HepG2 (cell line): ENCODE data around the gene DPCD. TPM values are rescaled to one million over a fixed set of nuclear protein-coding genes. Genes with fewer than 3 reads are reported as not detected.

Experiments
- GZF1 ChIP-seq: sonication (generic); formaldehyde crosslinking; IDR thresholded peaks from 2 replicates; pipeline ENCODE4 v1.5.1; 2020; ENCODE audit warnings: mild to moderate bottlenecking, missing genetic modification reagents
- KMT2B ChIP-seq: IDR thresholded peaks from 2 replicates; pipeline ENCODE4 v1.6.1; 2016; ENCODE audit warnings: missing genetic modification reagents, missing compliant biosample characterization
- MTF2 ChIP-seq: sonication (generic); formaldehyde crosslinking; IDR thresholded peaks from 2 replicates; pipeline ENCODE4 v1.5.0; 2020; ENCODE audit warnings: missing genetic modification reagents, borderline replicate concordance
- RFX1 ChIP-seq: fragments of 450-650 bp; IDR thresholded peaks from 2 replicates; pipeline ENCODE4 v1.6.1; 2017
- ZFP82 ChIP-seq: sonication (generic); formaldehyde crosslinking; IDR thresholded peaks from 2 replicates; pipeline ENCODE4 v1.5.1; 2020; ENCODE audit warnings: mild to moderate bottlenecking, missing genetic modification reagents, borderline replicate concordance
- ZFX ChIP-seq: sonication (generic); formaldehyde crosslinking; IDR thresholded peaks from 2 replicates; pipeline ENCODE4 v1.4.0; 2020; ENCODE audit warnings: mild to moderate bottlenecking, low read depth, missing genetic modification reagents, moderate library complexity
- ZNF207 ChIP-seq: fragments of 450-650 bp; IDR thresholded peaks from 2 replicates; pipeline ENCODE4 v1.6.1; 2016; ENCODE audit warnings: antibody characterized with exemption, borderline replicate concordance
- ZNF263 ChIP-seq: sonication (generic); formaldehyde crosslinking; IDR thresholded peaks from 2 replicates; pipeline ENCODE4 v1.4.0; 2020; ENCODE audit warnings: missing genetic modification reagents
- ZNF652 ChIP-seq: IDR thresholded peaks from 2 replicates; pipeline ENCODE4 v1.6.1; 2016; ENCODE audit warnings: low read depth, borderline replicate concordance
- ZNF724P ChIP-seq: sonication (generic); formaldehyde crosslinking; IDR thresholded peaks from 2 replicates; pipeline ENCODE4 v1.8.0; 2022; ENCODE audit warnings: missing genetic modification reagents, borderline replicate concordance
- ZNF816 ChIP-seq: sonication (generic); formaldehyde crosslinking; IDR thresholded peaks from 2 replicates; pipeline ENCODE4 v1.8.0; 2022; ENCODE audit warnings: missing genetic modification reagents, mild to moderate bottlenecking, borderline replicate concordance
- ZNF883 ChIP-seq: sonication (generic); formaldehyde crosslinking; IDR thresholded peaks from 2 replicates; pipeline ENCODE4 v1.5.1; 2020; ENCODE audit warnings: mild to moderate bottlenecking, missing genetic modification reagents; ENCODE audit errors: not compliant biosample characterization
- ZSCAN21 ChIP-seq: sonication (generic); formaldehyde crosslinking; IDR thresholded peaks from 2 replicates; pipeline ENCODE4 v1.8.0; 2022; ENCODE audit warnings: mild to moderate bottlenecking, missing genetic modification reagents, moderate library complexity, borderline replicate concordance
- polyA plus RNA-seq, 8 experiments: library from polyadenylated mRNA; depleted of rRNA in 3 of 8; stranded (reverse) in 7 of 8; unstranded in 1 of 8; fragments of >200 nt; fragmentation: Illumina TruSeq in 4 of 8; extraction: Trizol in 4 of 8; gene quantifications; 2 replicates each; pipeline versions ENCODE4 v1.2.1 to v1.2.3, GENCODE V29; 2011 to 2016; ENCODE audit warnings: low read depth in 4 of 8, missing spikeins in 1 of 8, mixed read lengths in 1 of 8; ENCODE audit not compliant: insufficient read depth in 1 of 8
- total RNA-seq, 5 experiments: library from RNA; depleted of rRNA; stranded (reverse); fragments of >200 nt; fragmentation: Illumina TruSeq; extraction: Trizol; gene quantifications; 2 replicates each; pipeline ENCODE4 v1.2.3, GENCODE V29; 2016; ENCODE audit warnings: low read depth in 1 of 5
- TF ChIP-seq, protein P1 (sequence below): sonication (generic); formaldehyde crosslinking; IDR thresholded peaks from 2 replicates; pipeline ENCODE4 v1.5.0; 2020; ENCODE audit warnings: mild to moderate bottlenecking, missing genetic modification reagents, borderline replicate concordance
- TF ChIP-seq, protein P2 (sequence below): sonication (generic); formaldehyde crosslinking; IDR thresholded peaks from 2 replicates; pipeline ENCODE4 v1.5.1; 2020; ENCODE audit warnings: missing genetic modification reagents, mild to moderate bottlenecking, borderline replicate concordance
- TF ChIP-seq, protein P3 (sequence below): sonication (generic); formaldehyde crosslinking; IDR thresholded peaks from 2 replicates; pipeline ENCODE4 v1.4.0; 2020; ENCODE audit warnings: missing genetic modification reagents
- TF ChIP-seq, protein P4 (sequence below): fragments of 450-650 bp; IDR thresholded peaks from 2 replicates; pipeline ENCODE4 v1.6.1; 2017
- TF ChIP-seq, protein P5 (sequence below): IDR thresholded peaks from 2 replicates; pipeline ENCODE4 v1.4.0; 2020; ENCODE audit warnings: mild to moderate bottlenecking, missing genetic modification reagents

The DPCD gene
- total and polyA plus RNA-seq, 2 of the 13 experiments (the other 11 are each of a cell fraction or from before 2014, with no cell fraction given): 25.2 to 27.0 TPM

DNA sequence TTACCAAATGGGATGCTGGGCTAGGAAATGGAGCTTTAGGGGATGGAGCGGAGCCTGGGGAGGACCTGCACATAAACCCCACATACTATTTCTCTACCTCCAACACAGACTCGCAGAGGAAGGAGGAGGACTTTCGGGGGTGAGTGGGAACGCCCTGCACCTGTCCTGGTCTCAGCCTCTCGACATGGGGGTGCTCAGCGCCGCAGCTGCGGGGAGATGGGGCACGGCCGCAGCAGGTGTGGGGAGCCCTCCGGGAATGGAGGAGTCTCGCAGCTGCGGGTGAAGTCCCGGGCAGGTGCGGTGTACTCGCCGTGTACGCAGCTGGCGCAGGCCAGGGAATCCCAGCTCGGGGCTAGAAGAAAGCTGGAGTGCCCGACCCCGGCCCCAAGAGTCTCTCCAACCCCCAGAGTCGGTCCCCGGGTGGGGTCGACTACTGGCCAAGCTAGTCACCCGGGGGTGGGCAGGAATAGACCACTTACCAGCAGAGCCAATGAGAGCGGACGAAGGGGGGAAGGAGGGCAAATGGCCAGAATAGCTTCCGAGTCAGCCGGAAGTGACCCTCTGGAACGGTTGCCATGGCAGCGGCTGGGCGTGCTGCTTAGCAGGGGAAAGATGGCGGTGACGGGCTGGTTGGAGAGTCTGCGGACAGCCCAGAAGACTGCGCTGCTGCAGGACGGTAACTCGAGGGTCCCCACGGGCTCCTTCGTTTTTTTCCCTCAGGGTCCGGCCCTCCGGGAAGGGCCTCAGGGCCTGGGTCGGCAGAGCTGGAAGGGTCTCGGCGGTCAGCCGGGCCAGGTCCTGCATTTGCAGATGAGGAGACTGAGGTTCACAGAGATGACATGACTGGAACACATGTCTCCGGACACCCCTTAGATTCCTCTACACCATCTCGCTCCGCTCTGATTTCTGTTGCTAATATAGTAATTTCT, at the start of gene DPCD, which contains the start of gene POLL (continued):
- TF ChIP-seq, protein P1, sequence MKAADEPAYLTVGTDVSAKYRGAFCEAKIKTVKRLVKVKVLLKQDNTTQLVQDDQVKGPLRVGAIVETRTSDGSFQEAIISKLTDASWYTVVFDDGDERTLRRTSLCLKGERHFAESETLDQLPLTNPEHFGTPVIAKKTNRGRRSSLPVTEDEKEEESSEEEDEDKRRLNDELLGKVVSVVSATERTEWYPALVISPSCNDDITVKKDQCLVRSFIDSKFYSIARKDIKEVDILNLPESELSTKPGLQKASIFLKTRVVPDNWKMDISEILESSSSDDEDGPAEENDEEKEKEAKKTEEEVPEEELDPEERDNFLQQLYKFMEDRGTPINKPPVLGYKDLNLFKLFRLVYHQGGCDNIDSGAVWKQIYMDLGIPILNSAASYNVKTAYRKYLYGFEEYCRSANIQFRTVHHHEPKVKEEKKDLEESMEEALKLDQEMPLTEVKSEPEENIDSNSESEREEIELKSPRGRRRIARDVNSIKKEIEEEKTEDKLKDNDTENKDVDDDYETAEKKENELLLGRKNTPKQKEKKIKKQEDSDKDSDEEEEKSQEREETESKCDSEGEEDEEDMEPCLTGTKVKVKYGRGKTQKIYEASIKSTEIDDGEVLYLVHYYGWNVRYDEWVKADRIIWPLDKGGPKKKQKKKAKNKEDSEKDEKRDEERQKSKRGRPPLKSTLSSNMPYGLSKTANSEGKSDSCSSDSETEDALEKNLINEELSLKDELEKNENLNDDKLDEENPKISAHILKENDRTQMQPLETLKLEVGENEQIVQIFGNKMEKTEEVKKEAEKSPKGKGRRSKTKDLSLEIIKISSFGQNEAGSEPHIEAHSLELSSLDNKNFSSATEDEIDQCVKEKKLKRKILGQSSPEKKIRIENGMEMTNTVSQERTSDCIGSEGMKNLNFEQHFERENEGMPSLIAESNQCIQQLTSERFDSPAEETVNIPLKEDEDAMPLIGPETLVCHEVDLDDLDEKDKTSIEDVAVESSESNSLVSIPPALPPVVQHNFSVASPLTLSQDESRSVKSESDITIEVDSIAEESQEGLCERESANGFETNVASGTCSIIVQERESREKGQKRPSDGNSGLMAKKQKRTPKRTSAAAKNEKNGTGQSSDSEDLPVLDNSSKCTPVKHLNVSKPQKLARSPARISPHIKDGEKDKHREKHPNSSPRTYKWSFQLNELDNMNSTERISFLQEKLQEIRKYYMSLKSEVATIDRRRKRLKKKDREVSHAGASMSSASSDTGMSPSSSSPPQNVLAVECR (CRISPR knock-in tag): peak; percentile 98
- TF ChIP-seq, protein P2, sequence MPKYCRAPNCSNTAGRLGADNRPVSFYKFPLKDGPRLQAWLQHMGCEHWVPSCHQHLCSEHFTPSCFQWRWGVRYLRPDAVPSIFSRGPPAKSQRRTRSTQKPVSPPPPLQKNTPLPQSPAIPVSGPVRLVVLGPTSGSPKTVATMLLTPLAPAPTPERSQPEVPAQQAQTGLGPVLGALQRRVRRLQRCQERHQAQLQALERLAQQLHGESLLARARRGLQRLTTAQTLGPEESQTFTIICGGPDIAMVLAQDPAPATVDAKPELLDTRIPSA (CRISPR knock-in tag): 0 out of 2 replicates have a peak, but pooled peaks have one; percentile 11
- TF ChIP-seq ZNF263 (CRISPR knock-in tag) (peak; percentile 76), ZFX (CRISPR knock-in tag) (peak; percentile 76), ZNF816 (CRISPR knock-in tag) (no peak), ZNF207 (no peak), ZNF883 (CRISPR knock-in tag) (peak; percentile 44), ZNF652 (CRISPR knock-in tag) (no peak), ZSCAN21 (CRISPR knock-in tag) (no peak; the same call in 1 of the 2 replicates), RFX1 (peak; percentile 94), MTF2 (CRISPR knock-in tag) (no peak), ZFP82 (CRISPR knock-in tag) (peak; percentile 89), GZF1 (CRISPR knock-in tag) (0 out of 2 replicates have a peak, but pooled peaks have one; percentile 46), ZNF724P (CRISPR knock-in tag) (no peak), KMT2B (CRISPR knock-in tag) (peak; percentile 87)
- TF ChIP-seq, protein P3, sequence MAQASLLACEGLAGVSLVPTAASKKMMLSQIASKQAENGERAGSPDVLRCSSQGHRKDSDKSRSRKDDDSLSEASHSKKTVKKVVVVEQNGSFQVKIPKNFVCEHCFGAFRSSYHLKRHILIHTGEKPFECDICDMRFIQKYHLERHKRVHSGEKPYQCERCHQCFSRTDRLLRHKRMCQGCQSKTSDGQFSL (CRISPR knock-in tag): 0 out of 2 replicates have a peak, but pooled peaks have one; percentile 36
- TF ChIP-seq, protein P4, sequence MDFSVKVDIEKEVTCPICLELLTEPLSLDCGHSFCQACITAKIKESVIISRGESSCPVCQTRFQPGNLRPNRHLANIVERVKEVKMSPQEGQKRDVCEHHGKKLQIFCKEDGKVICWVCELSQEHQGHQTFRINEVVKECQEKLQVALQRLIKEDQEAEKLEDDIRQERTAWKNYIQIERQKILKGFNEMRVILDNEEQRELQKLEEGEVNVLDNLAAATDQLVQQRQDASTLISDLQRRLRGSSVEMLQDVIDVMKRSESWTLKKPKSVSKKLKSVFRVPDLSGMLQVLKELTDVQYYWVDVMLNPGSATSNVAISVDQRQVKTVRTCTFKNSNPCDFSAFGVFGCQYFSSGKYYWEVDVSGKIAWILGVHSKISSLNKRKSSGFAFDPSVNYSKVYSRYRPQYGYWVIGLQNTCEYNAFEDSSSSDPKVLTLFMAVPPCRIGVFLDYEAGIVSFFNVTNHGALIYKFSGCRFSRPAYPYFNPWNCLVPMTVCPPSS: no peak
- TF ChIP-seq, protein P5, sequence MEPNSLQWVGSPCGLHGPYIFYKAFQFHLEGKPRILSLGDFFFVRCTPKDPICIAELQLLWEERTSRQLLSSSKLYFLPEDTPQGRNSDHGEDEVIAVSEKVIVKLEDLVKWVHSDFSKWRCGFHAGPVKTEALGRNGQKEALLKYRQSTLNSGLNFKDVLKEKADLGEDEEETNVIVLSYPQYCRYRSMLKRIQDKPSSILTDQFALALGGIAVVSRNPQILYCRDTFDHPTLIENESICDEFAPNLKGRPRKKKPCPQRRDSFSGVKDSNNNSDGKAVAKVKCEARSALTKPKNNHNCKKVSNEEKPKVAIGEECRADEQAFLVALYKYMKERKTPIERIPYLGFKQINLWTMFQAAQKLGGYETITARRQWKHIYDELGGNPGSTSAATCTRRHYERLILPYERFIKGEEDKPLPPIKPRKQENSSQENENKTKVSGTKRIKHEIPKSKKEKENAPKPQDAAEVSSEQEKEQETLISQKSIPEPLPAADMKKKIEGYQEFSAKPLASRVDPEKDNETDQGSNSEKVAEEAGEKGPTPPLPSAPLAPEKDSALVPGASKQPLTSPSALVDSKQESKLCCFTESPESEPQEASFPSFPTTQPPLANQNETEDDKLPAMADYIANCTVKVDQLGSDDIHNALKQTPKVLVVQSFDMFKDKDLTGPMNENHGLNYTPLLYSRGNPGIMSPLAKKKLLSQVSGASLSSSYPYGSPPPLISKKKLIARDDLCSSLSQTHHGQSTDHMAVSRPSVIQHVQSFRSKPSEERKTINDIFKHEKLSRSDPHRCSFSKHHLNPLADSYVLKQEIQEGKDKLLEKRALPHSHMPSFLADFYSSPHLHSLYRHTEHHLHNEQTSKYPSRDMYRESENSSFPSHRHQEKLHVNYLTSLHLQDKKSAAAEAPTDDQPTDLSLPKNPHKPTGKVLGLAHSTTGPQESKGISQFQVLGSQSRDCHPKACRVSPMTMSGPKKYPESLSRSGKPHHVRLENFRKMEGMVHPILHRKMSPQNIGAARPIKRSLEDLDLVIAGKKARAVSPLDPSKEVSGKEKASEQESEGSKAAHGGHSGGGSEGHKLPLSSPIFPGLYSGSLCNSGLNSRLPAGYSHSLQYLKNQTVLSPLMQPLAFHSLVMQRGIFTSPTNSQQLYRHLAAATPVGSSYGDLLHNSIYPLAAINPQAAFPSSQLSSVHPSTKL: 0 out of 2 replicates have a peak, but pooled peaks have one; percentile 6
